GM12878 (cell line): ENCODE measurements around the gene MMP13. TPM values are rescaled to one million over a fixed set of nuclear protein-coding genes. Genes with fewer than 3 reads are reported as not detected.

Experiments
- ATAC-seq: fragments of 200-7000 bp; cut with Tn5 transposase; 3 replicates; pipeline ENCODE4 v1.9.1; 2020; ENCODE audit warnings: mild to moderate bottlenecking, moderate library complexity
- BruUV-seq: library from RNA; stranded (reverse); fragments of 400-500 nt; replicated peaks from 2 replicates; lab custom pipeline; 2021; lab: Mats Ljungman, UMichigan
- CTCF ChIA-PET: fragments of 300-600 bp; sonication (Branson Sonifier 250); formaldehyde crosslinking; extraction: SDS; loops from one replicate; lab custom pipeline; 2021; ENCODE audit warnings: inconsistent platforms; lab: Yijun Ruan, JAX
- POLR2A ChIA-PET: fragments of 350-600 bp; formaldehyde crosslinking; extraction: SDS; loops from one replicate; lab custom pipeline; 2021; ENCODE audit warnings: inconsistent platforms; lab: Charles Lee
- RAD21 ChIA-PET: fragments of 300-600 bp; sonication (Branson Sonifier 250); formaldehyde crosslinking; loops from one replicate; lab custom pipeline; 2023; ENCODE audit warnings: antibody characterized with exemption; ENCODE audit not compliant: unreplicated experiment; lab: Charles Lee
- SMC1A ChIA-PET: fragments of 300-600 bp; sonication (Branson Sonifier 250); formaldehyde crosslinking; loops from one replicate; lab custom pipeline; 2023; ENCODE audit not compliant: unreplicated experiment, uncharacterized antibody; lab: Charles Lee
- DNase-seq: peaks from one replicate; pipeline ENCODE4 v3.0.0-alpha.2; 2011; ENCODE audit warnings: low read depth, low spot score
- FAIRE-seq: peaks from 3 replicates; lab custom pipeline; 2011; peaks lifted over from hg19 to GRCh38; lab: Jason Lieb, UNC
- H2AFZ ChIP-seq: 2 replicates; pipeline ENCODE4 v1.6.0; 2011; ENCODE audit warnings: low read depth, low read length, control low read depth; ENCODE audit not compliant: control insufficient read depth
- H3K27ac ChIP-seq: 2 replicates; pipeline ENCODE4 v1.5.1; 2011; ENCODE audit warnings: control low read depth; ENCODE audit not compliant: control insufficient read depth, insufficient read depth
- H3K27me3 ChIP-seq, 2 experiments: replicated peaks in 1 of 2; 2 replicates each; pipeline versions ENCODE4 v1.6.0 to v1.6.1; 2011; ENCODE audit warnings: low read length in 1 of 2; ENCODE audit not compliant: control insufficient read depth in 2 of 2, insufficient read depth in 2 of 2
- H3K36me3 ChIP-seq, 2 experiments: 2 replicates each; pipeline ENCODE4 v1.5.1; 2011; ENCODE audit warnings: low read length in 1 of 2; ENCODE audit not compliant: control insufficient read depth in 2 of 2, insufficient read depth in 2 of 2
- H3K4me1 ChIP-seq: 2 replicates; pipeline ENCODE4 v1.6.1; 2011; ENCODE audit warnings: mild to moderate bottlenecking, low read length, moderate library complexity, mixed read lengths; ENCODE audit not compliant: control insufficient read depth, insufficient read depth
- H3K4me2 ChIP-seq: 2 replicates; pipeline ENCODE4 v1.6.0; 2011; ENCODE audit warnings: control low read depth; ENCODE audit not compliant: control insufficient read depth, insufficient read depth
- H3K4me3 ChIP-seq: fragments of 200-600 bp; sonication (generic); 2 replicates; pipeline ENCODE4 v1.5.1; 2016
- H3K79me2 ChIP-seq: 2 replicates; pipeline ENCODE4 v1.6.0; 2011; ENCODE audit warnings: low read length; ENCODE audit not compliant: control insufficient read depth, insufficient read depth
- H3K9ac ChIP-seq: 2 replicates; pipeline ENCODE4 v1.8.0; 2011; ENCODE audit warnings: low read length, control low read depth, mixed read lengths; ENCODE audit not compliant: control insufficient read depth, insufficient read depth
- H3K9me3 ChIP-seq: replicated peaks from 3 replicates; pipeline ENCODE4 v1.5.1; 2011; ENCODE audit warnings: mild to moderate bottlenecking, low read length; ENCODE audit not compliant: control insufficient read depth, insufficient read depth
- H4K20me1 ChIP-seq: 2 replicates; pipeline ENCODE4 v1.6.0; 2011; ENCODE audit not compliant: control insufficient read depth, insufficient read depth
- CEBPB ChIP-seq, 2 experiments: fragments of 150-350 bp in 1 of 2; IDR thresholded peaks; 2 replicates each; pipeline ENCODE4 v1.6.1; 2012 to 2014; ENCODE audit warnings: low read depth in 2 of 2, low read length in 2 of 2, borderline replicate concordance in 1 of 2, inconsistent platforms in 1 of 2
- CHD4 ChIP-seq: fragments of 200-600 bp; sonication (generic); IDR thresholded peaks from 2 replicates; pipeline ENCODE4 v1.6.1; 2016; ENCODE audit warnings: mild to moderate bottlenecking
- ESRRA ChIP-seq: IDR thresholded peaks from 2 replicates; pipeline ENCODE4 v1.6.1; 2012; ENCODE audit warnings: mild to moderate bottlenecking, low read length, improper control_type of control experiment
- HCFC1 ChIP-seq: fragments of 150-350 bp; IDR thresholded peaks from 2 replicates; pipeline ENCODE4 v1.6.1; 2014; ENCODE audit warnings: low read length
- MEF2A ChIP-seq: IDR thresholded peaks from 2 replicates; pipeline ENCODE4 v1.6.1; 2011; ENCODE audit warnings: low read depth, mild to moderate bottlenecking, low read length, moderate library complexity; ENCODE audit not compliant: insufficient read depth
- MYC ChIP-seq: IDR thresholded peaks from 2 replicates; pipeline ENCODE4 v1.6.1; 2011; ENCODE audit warnings: mild to moderate bottlenecking, low read length, moderate library complexity, inconsistent platforms; ENCODE audit not compliant: insufficient read depth, insufficient replicate concordance, insufficient read length, severe bottlenecking
- NFYA ChIP-seq: IDR thresholded peaks from 2 replicates; pipeline ENCODE4 v1.6.1; 2011; ENCODE audit warnings: low read depth, mild to moderate bottlenecking, low read length, improper control_type of control experiment, borderline replicate concordance
- RELA ChIP-seq: fragments of 450-650 bp; IDR thresholded peaks from 2 replicates; pipeline ENCODE4 v1.8.0; 2014; ENCODE audit warnings: borderline replicate concordance; ENCODE audit not compliant: partially characterized antibody
- REST ChIP-seq: IDR thresholded peaks from 2 replicates; pipeline ENCODE4 v1.6.1; 2012; ENCODE audit warnings: mild to moderate bottlenecking, low read depth, low read length
- SIX5 ChIP-seq: IDR thresholded peaks from 2 replicates; pipeline ENCODE4 v1.6.1; 2011; ENCODE audit warnings: mild to moderate bottlenecking, low read depth, low read length, moderate library complexity; ENCODE audit not compliant: severe bottlenecking
- SMARCA5 ChIP-seq: fragments of 450-650 bp; IDR thresholded peaks from 2 replicates; pipeline ENCODE4 v1.6.1; 2017; ENCODE audit warnings: mild to moderate bottlenecking
- SRF ChIP-seq, 2 experiments: IDR thresholded peaks; 2 replicates each; pipeline ENCODE4 v1.6.1; 2011; ENCODE audit warnings: low read depth in 2 of 2, low read length in 2 of 2, mild to moderate bottlenecking in 1 of 2, moderate library complexity in 1 of 2
- USF1 ChIP-seq: IDR thresholded peaks from 2 replicates; pipeline ENCODE4 v1.6.1; 2011; ENCODE audit warnings: borderline replicate concordance, low read depth, mild to moderate bottlenecking, moderate library complexity, mixed read lengths, low read length; ENCODE audit not compliant: insufficient read depth; ENCODE audit errors: extremely low read length
- ZBTB40 ChIP-seq: fragments of 450-650 bp; IDR thresholded peaks from 2 replicates; pipeline ENCODE4 v1.6.1; 2016; ENCODE audit warnings: mild to moderate bottlenecking, moderate library complexity, borderline replicate concordance
- ZNF24 ChIP-seq: fragments of 450-650 bp; IDR thresholded peaks from 2 replicates; pipeline ENCODE4 v1.6.1; 2017; ENCODE audit warnings: antibody characterized with exemption, mild to moderate bottlenecking
- ZNF622 ChIP-seq: fragments of 450-650 bp; IDR thresholded peaks from 2 replicates; pipeline ENCODE4 v1.6.1; 2017; ENCODE audit warnings: mild to moderate bottlenecking, inconsistent platforms
- in situ Hi-C: fragments of 300-500 bp; cut with MboI; formaldehyde crosslinking; loops from 9 replicates; pipeline ENCODE4 v1.14.3; 2018; ENCODE audit warnings: mixed read lengths
- intact Hi-C: fragments of 100-400 bp; cut with micrococcal nuclease; formaldehyde crosslinking; loops from one replicate; pipeline ENCODE4 v1.14.2; 2022; ENCODE audit not compliant: unreplicated experiment
- polyA plus RNA-seq, 11 experiments: library from polyadenylated mRNA; depleted of rRNA in 4 of 11; unstranded in 6 of 11; stranded (reverse) in 5 of 11; fragments of >200 nt; fragmentation: Nextera tagmentation in 4 of 11; fragmentation: Illumina TruSeq in 1 of 11; extraction: Ambion mirVana in 4 of 11; extraction: Trizol in 1 of 11; gene quantifications; 1 replicate in 1 of 11; 2 replicates in 10 of 11; pipeline versions ENCODE4 v1.2.1 to v1.2.3, GENCODE V29; 2011 to 2016; ENCODE audit warnings: inconsistent platforms in 2 of 11, missing spikeins in 2 of 11, low read depth in 1 of 11
- total RNA-seq, 4 experiments: library from RNA; depleted of rRNA in 3 of 4; stranded (reverse); fragments of >200 nt in 3 of 4; fragmentation: Illumina TruSeq in 1 of 4; extraction: Trizol in 1 of 4; gene quantifications; 2 replicates each; pipeline versions ENCODE4 v1.2.1 to v1.2.3, GENCODE V29; 2013 to 2021

Gene MMP13
- total and polyA plus RNA-seq, 10 of the 15 experiments (the other 5 are each of a cell fraction or from before 2014, with no cell fraction given): 0.05 TPM; not detected in 9

GRCh38 chr11:102930451-102930850 lies 25.1 kb downstream of the MMP13 start:
- Histone ChIP-seq H3K36me3 (no peaks in the 10 kb centered on the region), H4K20me1 (no peaks in the 10 kb centered on the region), H3K4me2 (no peak overlapping the region), H3K4me1 (no peaks in the 10 kb centered on the region), H3K27ac (no peak overlapping the region), H3K79me2 (no peaks in the 10 kb centered on the region), H3K9ac (no peak overlapping the region), H3K9me3 (no peaks in the 10 kb centered on the region), H3K27me3 (peaks cover 0 to 3% of the 10 kb centered on the region in 2 experiments; a peak in 1 of 4 replicates), H2AFZ (no peak overlapping the region), H3K4me3 (no peak overlapping the region)
- in situ Hi-C loops (no loop called here), intact Hi-C loops (no loop called here)
- ATAC-seq (no peak), FAIRE-seq (no peak), DNase-seq (no peak)
- POLR2A ChIA-PET: interaction anchor here (0.9 to 7.0 kb wide), 2 partner anchors 10 to 28 kb away, joined by 3 to 71 read pairs; no protein-coding TSS in a partner anchor
- CTCF ChIA-PET: interaction anchor here (1.1 to 11.6 kb wide), 6 partner anchors 9 to 127 kb away, joined by 3 to 160 read pairs (median 22); no protein-coding TSS in a partner anchor
- SMC1A ChIA-PET: interaction anchor here (1.2 to 11.7 kb wide), 4 partner anchors 9 to 318 kb away, joined by 3 to 177 read pairs (median 76); no protein-coding TSS in a partner anchor
- no TSS peak for BruUV-seq
- RAD21 ChIA-PET: interaction anchor here (1.3 to 11.6 kb wide), 4 partner anchors 9 to 309 kb away, joined by 3 to 140 read pairs (median 38); no protein-coding TSS in a partner anchor
- no peak for TF ChIP-seq CEBPB (IDR thresholded peaks at IDR 0.05; ENCODE audit: borderline replicate concordance in 1 of 2, low read depth in 2 of 2, low read length in 2 of 2)
- no peak for TF ChIP-seq MEF2A
- TF ChIP-seq NFYA: no peak
- no peak for TF ChIP-seq CHD4
- no peak for TF ChIP-seq RELA
- TF ChIP-seq SRF (IDR thresholded peaks at IDR 0.05; ENCODE audit: low read depth in 2 of 2, low read length in 2 of 2): no peak
- no peak for TF ChIP-seq MYC
- TF ChIP-seq SMARCA5: no peak
- TF ChIP-seq SIX5: no peak
- no peak for TF ChIP-seq ESRRA
- no peak for TF ChIP-seq ZNF24
- no peak for TF ChIP-seq ZNF622
- no peak for TF ChIP-seq HCFC1
- no peak for TF ChIP-seq REST
- no peak for TF ChIP-seq ZBTB40
- TF ChIP-seq USF1: no peak
